Testis (tissue), 2 donors: Measurements from ENCODE around the gene LMNB1.

Experiments
- POLR2A ChIP-seq: fragments of 450-650 bp; IDR thresholded peaks from one replicate; pipeline ENCODE4 v1.6.1; 2017; ENCODE audit warnings: antibody characterized with exemption, mild to moderate bottlenecking, moderate library complexity
- TF ChIP-seq, protein P1 (sequence below), 3 experiments: fragments of 450-650 bp in 2 of 3; fragments of 200-600 bp in 1 of 3; sonication (generic) in 1 of 3; IDR thresholded peaks; one replicate each; pipeline ENCODE4 v1.5.1; 2016 to 2019; ENCODE audit warnings: antibody characterized with exemption in 3 of 3, mild to moderate bottlenecking in 2 of 3, moderate library complexity in 1 of 3

- TF ChIP-seq POLR2A, result no peak
- TF ChIP-seq, protein P1, sequence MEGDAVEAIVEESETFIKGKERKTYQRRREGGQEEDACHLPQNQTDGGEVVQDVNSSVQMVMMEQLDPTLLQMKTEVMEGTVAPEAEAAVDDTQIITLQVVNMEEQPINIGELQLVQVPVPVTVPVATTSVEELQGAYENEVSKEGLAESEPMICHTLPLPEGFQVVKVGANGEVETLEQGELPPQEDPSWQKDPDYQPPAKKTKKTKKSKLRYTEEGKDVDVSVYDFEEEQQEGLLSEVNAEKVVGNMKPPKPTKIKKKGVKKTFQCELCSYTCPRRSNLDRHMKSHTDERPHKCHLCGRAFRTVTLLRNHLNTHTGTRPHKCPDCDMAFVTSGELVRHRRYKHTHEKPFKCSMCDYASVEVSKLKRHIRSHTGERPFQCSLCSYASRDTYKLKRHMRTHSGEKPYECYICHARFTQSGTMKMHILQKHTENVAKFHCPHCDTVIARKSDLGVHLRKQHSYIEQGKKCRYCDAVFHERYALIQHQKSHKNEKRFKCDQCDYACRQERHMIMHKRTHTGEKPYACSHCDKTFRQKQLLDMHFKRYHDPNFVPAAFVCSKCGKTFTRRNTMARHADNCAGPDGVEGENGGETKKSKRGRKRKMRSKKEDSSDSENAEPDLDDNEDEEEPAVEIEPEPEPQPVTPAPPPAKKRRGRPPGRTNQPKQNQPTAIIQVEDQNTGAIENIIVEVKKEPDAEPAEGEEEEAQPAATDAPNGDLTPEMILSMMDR (IDR thresholded peaks at IDR 0.05), result no peak
Observed at GRCh38 chr5:126852091-126852571, 75.2 kb downstream of the LMNB1 start.
